HG03108 (cell line): Measurements from ENCODE around the gene ACOXL.

Experiments used
- ATAC-seq: cut with Tn5 transposase; IDR thresholded peaks from one replicate; pipeline ENCODE4 v1.9.1; 2021; ENCODE audit warnings: moderate library complexity; ENCODE audit not compliant: unreplicated experiment

Gene ACOXL

DNA sequence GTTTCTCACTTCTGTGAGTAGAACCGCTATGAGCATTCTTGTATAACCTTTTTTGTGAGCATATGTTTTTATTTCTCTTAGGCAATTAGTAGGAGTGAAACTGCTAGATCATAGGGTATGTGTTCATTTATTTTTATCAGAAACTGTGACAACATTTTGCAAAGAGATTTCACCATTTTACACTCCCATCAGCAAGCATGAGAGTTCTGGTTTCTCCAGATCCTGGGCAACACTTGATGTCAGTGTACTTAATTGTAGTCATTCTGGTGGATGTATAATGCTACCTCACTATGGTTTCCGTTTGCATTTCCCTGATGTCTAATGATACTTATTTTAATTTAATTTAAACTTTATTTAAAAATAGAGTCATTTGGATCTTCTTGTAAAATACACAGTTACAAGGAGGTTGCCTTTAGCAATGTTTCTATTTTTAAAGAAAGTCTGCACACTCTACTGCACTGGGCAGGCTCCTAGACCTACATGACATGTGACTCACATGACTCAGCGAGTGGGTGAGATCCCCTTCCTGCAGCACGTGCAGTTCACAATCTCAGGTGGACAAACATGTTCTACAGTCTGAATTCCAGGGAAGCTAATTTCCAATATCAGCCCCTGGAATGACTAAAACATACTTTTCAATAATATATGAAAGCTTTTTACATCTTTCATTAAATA, 261.3 kb downstream of the ACOXL start:
- ATAC-seq = no peak

- ATAC-seq = no peak
These were observed 262.0 kb downstream of the ACOXL start for GRCh38 chr2:110994250-110994961.

GRCh38 chr2:110995911-110996310, 263.5 kb downstream of the ACOXL start:
- no peak for ATAC-seq

DNA sequence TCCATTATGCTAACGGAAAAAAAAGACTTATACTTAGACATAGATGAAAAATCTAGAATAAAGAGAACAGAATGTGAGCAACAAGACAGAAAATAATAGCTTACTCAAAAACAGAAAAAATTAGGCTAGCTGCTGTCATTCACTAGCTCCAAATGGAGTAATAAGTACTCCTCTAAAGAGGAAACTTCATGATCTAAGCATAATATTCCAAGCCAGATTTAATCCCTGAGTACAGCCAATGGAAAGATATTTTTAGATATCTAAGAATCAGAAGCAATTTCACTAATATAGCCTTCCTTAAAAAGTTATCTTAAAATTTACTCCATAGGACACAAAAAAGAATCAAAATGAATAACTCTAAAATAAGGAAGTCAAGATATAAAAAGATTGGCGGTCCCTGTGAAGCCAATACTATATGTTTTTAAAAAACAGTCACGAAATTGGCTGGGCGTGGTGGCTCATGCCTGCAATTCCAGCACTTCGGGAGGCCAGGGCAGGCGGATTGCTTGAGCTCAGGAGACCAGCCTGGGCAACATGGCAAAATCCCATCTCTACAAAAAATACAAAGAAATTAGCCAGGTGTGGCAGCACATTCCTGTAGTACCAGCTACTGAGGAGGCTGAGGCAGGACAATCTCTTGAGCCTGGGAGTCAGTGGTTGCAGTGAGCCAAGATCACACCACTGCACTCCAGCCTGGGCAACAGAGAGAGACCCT, 265.1 kb downstream of the ACOXL start:
- no peak for ATAC-seq

DNA sequence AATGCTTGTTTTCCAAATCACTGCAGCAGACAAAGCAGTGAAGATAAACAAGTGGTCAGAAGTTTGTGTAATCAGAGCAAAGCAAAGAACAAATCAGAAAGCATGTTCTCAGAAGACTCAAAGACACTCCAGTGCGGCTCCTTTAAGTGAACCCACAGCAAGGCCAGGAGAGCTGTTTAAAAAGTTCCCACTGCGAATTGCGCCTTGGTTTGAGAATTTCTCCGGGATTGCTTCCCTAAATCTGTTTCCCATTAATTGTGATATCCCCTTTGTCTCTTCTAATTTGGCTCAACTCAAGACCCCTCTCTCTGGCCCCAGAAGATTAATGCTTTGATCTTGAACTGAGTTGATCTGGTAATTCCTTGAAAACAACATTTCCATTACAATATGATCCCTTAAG, 265.9 kb downstream of the ACOXL start:
- ATAC-seq = no peak

DNA sequence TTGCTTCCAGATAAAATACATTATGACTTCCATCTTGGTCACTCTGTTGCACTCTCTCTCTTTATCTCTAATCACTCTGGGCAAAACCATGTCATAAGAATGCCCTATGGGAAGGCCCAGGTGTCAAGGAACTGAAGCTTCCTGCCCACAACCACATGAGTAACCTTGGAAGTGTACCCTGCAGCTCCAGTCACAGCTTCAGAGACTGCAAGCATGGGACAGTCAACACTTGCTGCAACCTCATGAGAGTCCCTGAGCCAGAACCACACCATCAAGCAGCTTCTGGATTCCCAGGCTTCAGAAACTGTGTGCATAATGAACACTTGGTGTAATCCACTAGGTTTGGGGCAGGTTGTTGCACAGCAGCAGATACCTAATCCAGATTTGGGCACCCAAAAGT, 267.3 kb downstream of the ACOXL start:
- no peak for ATAC-seq

- no peak for ATAC-seq
These were observed 272.9 kb downstream of the ACOXL start for GRCh38 chr2:111005307-111005706.

DNA sequence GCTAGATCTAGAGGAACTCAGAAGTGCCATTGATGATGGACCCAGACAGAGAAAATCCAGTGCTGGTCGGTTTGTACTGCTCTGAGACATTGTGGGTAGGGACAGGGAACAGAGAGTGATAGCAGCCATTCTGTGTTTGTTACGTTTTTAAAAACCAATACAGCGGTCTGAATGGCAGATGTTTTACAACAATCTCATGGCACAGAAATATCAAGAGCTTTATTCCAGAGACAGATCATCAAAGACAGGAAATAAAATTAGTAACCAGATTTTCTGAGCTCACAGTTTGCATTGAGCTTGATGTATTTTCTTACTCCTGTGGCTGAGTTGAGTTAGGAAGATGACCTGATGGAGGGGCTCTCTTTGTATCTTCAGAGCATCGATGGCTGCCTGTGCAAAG, 273.4 kb downstream of the ACOXL start:
- no peak for ATAC-seq

DNA sequence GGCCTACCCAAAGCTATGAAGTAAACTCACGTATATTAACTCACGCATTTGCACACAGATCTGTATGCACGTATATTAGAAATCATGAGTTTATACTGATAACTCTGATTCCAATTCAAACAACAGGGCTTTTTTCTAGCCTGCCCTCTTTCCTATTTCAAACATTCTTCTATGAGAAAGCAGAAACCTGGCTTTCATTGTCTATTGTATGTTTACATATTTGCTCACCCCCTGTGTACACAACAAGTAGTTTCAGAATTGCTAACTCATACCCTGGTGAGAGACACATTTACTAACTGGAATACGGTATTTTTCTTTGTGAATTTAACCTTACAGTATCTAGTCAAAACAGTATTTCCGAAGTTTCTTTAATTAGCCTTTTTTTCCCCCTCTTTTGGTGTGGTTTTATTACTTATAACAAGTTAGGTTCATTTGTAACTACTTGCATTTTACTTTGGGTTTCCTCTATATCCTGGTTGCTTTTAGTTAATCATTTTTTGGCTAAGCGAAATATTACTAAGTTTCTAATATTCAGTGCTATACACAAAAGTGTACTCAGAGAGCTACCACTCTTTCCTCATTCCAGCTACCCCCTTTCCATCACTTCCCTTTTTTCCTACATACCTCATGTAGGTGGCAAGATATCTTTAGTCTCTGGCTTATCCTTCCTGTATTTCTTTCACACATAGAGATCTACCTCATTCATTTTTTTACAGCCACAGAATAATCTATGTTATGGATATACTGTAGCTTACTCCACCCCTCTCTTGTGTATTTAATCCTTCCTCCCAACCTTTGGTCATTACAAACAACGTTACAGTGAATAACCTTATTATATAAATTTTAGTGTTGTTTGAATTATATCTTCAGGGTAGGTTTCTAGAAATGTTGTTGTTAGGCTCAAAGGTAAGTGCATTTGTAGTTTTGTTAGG, 275.6 kb downstream of the ACOXL start:
- ATAC-seq = no peak

GRCh38 chr2:111011218-111011617, 278.8 kb downstream of the ACOXL start:
- no peak for ATAC-seq

GRCh38 chr2:111015283-111015995, 283.1 kb downstream of the ACOXL start:
- no peak for ATAC-seq

DNA sequence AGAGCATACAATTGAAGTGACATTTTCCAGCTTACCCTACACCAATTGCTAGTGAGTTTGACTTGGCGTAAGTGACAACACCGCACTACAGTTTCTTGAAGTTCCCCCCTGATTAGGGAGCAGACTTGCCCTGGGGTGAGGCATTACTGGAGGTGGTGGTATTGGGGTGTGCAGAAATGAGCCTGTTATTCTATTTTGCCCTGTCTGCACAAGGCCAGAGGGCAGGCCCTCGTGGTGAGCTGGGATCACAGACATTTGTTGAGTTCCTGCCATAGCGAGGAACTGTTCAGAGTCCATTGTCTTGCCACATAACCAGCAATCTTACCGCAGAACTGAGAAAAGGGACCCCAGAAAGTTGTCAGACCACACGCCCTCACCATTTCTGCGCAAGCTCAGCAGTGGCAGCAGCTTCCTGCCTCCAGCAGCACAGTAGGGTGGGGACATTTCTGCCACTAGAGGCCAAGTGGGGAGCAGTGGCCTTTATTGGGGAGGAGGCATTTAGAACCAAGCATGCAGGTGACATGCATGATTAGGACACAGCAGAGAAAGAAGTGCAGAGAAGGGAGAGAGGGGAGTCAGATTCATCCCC, 284.8 kb downstream of the ACOXL start:
- no peak for ATAC-seq

- no peak for ATAC-seq
These were observed 285.5 kb downstream of the ACOXL start for GRCh38 chr2:111017909-111018308.

GRCh38 chr2:111019381-111019780, 287.0 kb downstream of the ACOXL start:
- ATAC-seq = no peak

DNA sequence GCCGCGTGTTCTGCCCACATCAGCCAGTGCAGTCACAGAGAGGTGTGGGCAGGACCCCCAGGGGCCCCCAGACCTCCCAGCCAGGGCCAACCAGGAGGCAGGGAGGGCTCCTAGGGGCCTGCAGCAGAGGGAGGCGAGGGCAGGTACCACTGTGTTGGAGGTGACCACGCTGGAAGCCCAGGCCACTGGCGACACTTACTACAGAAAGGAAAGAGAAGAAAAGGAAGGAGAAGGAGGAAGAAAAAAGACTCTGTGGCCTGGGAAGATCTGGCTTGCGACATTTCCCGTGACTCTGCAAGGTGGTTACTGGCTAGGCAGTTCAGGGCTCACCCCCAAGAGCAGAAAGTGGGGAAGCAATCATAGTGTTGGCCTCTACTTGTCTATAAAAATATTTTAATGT, 290.3 kb downstream of the ACOXL start:
- no peak for ATAC-seq

- no peak for ATAC-seq
These were observed 292.1 kb downstream of the ACOXL start for GRCh38 chr2:111024496-111024895.

DNA sequence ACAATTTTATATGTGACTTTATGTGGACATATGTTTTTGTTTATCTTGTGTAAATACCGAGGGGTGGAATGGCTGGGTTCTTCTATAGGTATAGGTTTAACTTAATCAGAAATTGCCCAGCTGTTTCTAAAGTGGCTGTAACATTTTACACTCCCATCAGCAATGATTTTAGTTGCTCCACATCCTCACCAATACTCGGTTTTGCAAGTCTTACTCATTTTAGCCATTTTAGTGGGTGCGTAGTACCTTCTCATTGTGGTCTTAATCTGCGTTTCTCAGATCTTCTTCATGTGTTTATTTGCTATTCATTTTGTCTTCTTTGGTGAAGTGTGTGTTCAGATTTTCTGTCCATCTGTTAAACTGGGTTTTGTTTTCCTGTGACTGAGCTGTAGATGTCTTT, 292.9 kb downstream of the ACOXL start:
- ATAC-seq = no peak

DNA sequence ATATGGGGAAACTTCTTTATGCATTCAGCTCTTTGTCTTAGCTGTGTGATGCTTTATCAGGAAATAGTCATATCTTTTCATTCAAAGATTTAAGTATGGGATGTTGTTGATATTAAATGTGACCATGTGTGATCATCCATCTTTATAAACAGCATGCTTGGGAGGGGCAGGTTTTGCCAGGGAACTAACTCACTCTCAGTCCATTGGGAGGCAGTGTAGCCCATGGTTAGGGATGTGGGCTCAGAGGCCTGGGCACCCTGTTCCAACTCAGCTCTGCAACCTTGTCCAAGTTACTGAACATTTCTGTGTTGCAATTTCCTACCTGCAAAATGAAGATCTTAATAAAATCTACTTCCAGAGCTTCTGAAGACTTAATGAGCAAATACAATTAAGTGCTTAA, 296.3 kb downstream of the ACOXL start:
- ATAC-seq = no peak

DNA sequence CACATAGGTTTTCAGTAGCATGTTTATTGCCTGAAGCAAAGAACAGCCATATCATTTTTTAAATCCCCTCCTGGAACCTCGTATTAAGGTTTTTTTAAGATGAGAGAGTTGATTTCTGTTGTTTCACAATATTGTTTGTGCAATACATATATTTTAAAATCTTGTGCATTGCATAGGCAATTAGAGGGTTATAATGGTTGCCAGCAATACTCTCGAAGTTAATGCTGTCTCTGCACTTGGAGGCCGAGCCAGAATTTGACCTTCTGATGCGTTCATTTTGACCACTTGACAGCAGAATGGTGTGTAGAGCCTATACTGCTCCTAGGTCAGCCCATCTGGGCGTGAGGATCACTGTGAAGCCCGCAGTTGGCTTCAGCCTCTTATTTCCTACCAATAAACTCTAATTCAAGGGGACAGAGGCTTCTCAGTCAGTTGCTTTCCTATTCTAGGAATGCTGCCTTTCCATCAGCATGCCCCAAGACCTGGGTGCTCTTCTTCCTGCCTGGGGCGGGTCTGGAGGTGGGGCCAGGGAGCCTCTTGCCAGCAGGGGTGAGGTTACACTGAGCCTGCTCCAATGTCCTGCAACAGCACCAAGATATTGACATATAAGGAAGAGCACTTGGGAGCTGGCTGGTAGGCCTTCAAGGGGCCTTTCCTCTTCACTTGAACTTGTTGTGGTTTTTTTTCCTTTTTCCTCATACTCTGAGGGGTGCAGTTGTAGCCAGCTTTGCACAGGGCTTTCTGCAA, 297.0 kb downstream of the ACOXL start:
- ATAC-seq = no peak
